Activated naive CD4-positive, alpha-beta T cell treated with anti-CD3 and anti-CD28 coated beads, Interleukin-2, amount 10 ng/mL, durations not matched to agents 7 days and 5 days (primary cell): ENCODE data around the gene CAB39L.

Source experiments
- CTCF ChIA-PET: fragments of 350-600 bp; sonication (Branson Sonifier 250); formaldehyde crosslinking; loops from one replicate; lab custom pipeline; 2021; ENCODE audit warnings: antibody characterized with exemption; lab: Charles Lee
- DNase-seq: peaks from one replicate; pipeline ENCODE4 v3.0.0-alpha.2; 2020
- H3K27ac Mint-ChIP-seq: one replicate; pipeline ENCODE4 v1.8.0; 2021; ENCODE audit warnings: mild to moderate bottlenecking, moderate library complexity, mixed read lengths
- H3K27me3 Mint-ChIP-seq: one replicate; pipeline ENCODE4 v1.8.0; 2021; ENCODE audit warnings: mild to moderate bottlenecking, mixed read lengths
- H3K36me3 Mint-ChIP-seq: one replicate; pipeline ENCODE4 v1.8.0; 2021; ENCODE audit warnings: mixed read lengths
- H3K4me1 Mint-ChIP-seq: one replicate; pipeline ENCODE4 v1.8.0; 2021; ENCODE audit warnings: mixed read lengths
- H3K4me3 Mint-ChIP-seq: one replicate; pipeline ENCODE4 v1.8.0; 2021; ENCODE audit warnings: mild to moderate bottlenecking, moderate library complexity, mixed read lengths
- H3K9me3 Mint-ChIP-seq: one replicate; pipeline ENCODE4 v1.8.0; 2021; ENCODE audit warnings: mixed read lengths

Gene CAB39L

DNA sequence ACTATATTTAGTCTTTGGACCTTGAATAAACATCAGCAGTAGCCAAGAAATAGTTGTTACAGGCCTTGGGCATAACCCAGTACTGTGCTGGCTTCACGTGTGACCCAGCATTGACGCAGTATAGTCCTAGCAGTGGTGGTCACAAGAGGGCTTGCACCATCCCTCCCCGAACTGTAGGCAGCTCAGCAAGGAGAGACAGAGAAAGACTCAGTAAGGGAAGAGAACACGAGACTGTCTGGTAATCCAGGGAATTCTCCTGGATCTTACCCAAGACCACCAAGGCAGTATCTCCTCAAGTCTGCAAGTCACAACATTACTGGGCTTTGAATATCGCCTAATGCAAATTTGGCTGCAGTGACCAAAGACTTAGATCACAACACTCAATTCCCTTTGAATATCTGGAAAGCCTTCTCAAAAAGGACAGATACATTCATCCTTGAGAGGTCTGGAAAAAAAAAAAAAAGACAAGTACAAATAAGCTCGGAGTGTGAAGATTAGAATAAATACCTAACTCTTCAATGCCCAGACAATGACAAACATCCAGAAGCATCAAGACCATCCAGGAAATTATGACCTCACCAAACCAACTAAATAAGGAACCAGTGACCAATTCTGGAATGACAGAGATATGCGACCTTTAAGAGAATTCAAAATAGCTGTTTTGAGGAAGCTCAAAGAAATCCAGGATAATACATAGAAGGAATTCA is 39.7 kb downstream of the CAB39L start:
- H3K4me3 Mint-ChIP-seq: no peak overlapping the region
- no peak overlapping the region for H3K27ac Mint-ChIP-seq
- peaks cover 3% of the 10 kb centered on the region for H3K27me3 Mint-ChIP-seq
- no peaks in the 10 kb centered on the region for H3K4me1 Mint-ChIP-seq
- DNase-seq: no peak
- CTCF ChIA-PET: interaction anchor here (0.6 kb wide), 1 partner anchor 159 kb away, joined by 3 read pairs; no protein-coding TSS in a partner anchor
- H3K36me3 Mint-ChIP-seq: no peaks in the 10 kb centered on the region
- H3K9me3 Mint-ChIP-seq: peaks cover 16% of the 10 kb centered on the region

DNA sequence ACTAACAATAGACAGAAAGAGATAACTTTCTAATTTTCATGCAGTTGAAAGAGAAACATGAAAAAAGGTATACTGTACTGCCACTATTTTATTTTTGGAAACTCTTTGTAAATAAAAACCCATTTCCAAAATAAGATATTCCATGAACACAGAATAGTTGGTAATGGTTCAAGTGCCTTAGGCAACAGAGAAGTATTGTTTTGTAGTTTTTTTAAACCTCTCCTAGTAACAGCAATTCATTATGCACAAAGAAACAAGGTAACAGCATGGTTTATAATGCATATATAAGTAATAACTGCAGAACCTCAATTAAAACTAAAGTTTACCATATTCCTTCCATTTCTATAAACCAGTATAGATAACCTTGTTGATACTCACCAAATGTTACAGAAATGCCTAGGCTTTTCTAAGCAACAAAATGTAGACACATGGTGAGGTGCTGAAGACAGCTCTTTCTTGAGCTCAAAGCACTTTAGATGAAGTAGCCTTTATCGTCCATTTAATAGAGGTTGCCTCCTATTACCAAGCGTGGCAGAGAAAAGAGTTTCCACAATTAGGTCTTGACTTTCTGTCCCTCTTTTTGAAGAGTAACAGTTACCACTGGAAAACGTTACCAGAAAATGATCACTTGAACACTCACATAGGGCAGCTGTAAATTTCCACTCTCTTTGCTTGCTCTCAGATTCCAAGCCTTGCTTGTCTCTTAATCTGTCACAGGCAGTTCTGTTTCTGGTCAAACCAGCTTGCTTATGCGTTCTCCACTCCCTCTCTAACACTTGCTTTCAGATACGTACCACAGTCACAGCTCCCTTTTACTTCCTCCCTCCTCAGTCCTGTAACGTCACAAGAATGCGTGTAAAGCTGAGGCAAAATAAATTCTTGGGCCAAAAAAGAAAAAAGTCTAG is 42.9 kb downstream of the CAB39L start:
- Mint-ChIP-seq H3K27ac (no peak overlapping the region), H3K4me3 (no peak overlapping the region), H3K27me3 (peaks cover 3% of the 10 kb centered on the region), H3K36me3 (no peaks in the 10 kb centered on the region), H3K9me3 (peaks cover 16% of the 10 kb centered on the region), H3K4me1 (no peaks in the 10 kb centered on the region)
- CTCF ChIA-PET: no interaction called here
- DNase-seq: no peak

DNA sequence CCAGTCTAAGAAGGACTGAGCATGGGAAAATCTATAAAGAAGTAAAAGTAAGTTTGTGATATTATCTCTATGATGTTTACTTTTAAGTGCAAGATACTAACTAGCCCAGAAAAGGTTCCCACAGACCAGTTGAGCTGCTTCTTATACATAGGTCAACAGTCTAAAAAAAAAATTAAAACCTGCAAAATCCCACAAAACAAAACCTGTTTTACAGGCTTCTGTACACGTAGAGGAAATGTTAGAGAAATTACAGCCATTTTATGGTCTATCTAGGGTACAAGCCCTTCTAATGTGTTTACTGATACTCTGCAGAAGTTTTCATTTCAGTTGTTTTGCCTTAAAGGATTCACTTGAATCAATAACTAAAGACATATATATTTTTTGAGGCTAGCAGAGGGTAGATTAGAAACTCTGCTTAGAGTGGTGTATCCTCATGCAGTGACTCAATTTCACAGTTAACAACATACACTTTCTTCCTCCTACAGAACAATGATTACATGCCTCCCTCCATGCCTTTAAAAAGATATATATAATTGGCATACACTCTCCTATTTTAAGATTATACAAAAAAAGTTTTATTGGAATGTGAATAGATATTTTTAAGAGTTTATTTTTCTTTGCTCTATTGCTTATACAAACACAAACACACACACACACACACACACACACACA is 43.9 kb downstream of the CAB39L start:
- Mint-ChIP-seq H3K9me3 (peaks cover 11% of the 10 kb centered on the region), H3K27ac (no peak overlapping the region), H3K4me3 (no peak overlapping the region), H3K27me3 (peaks cover 7% of the 10 kb centered on the region), H3K4me1 (no peaks in the 10 kb centered on the region), H3K36me3 (no peaks in the 10 kb centered on the region)
- CTCF ChIA-PET: no interaction called here
- DNase-seq: no peak

GRCh38 chr13:49395878-49396380 is 47.9 kb downstream of the CAB39L start:
- Mint-ChIP-seq H3K4me1 (no peaks in the 10 kb centered on the region), H3K4me3 (no peak overlapping the region), H3K27ac (no peak overlapping the region), H3K36me3 (no peaks in the 10 kb centered on the region), H3K9me3 (no peaks in the 10 kb centered on the region), H3K27me3 (peaks cover 9% of the 10 kb centered on the region)
- CTCF ChIA-PET: no interaction called here
- no peak for DNase-seq

- Mint-ChIP-seq H3K4me3 (no peak overlapping the region), H3K9me3 (no peaks in the 10 kb centered on the region), H3K36me3 (no peaks in the 10 kb centered on the region), H3K27me3 (peaks cover 9% of the 10 kb centered on the region), H3K27ac (no peak overlapping the region), H3K4me1 (no peaks in the 10 kb centered on the region)
- DNase-seq: no peak
- CTCF ChIA-PET: no interaction called here
These were observed 48.4 kb downstream of the CAB39L start for GRCh38 chr13:49395451-49395865.

DNA sequence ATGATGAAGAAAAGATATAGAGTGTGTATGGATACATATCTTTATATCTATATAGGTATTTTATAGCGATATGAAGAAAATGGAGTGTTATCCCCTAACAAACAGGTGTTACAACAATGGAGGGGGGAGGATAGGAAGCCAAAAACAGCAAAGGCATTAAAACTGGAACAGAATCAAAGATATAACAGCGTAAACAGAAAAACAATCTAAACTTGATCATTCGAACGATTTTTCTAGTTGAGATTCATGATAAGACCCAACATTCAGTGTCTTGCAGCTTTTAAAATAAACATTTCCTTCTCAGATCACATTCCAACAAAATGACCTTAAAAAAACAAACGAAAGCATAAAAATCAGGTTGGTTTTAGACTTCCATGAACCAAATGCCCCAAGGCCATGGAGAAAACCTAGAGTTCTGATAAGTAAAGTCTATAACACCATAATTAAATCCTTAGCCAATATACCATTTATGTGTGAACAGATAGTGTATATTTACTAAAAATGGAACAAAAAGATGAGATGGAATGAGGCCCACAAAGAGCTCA is 55.7 kb downstream of the CAB39L start:
- no peaks in the 10 kb centered on the region for H3K9me3 Mint-ChIP-seq
- CTCF ChIA-PET: no interaction called here
- peaks cover 8% of the 10 kb centered on the region for H3K27me3 Mint-ChIP-seq
- no peak overlapping the region for H3K4me3 Mint-ChIP-seq
- H3K27ac Mint-ChIP-seq: no peak overlapping the region
- no peak for DNase-seq
- no peaks in the 10 kb centered on the region for H3K4me1 Mint-ChIP-seq
- no peaks in the 10 kb centered on the region for H3K36me3 Mint-ChIP-seq

GRCh38 chr13:49386664-49387063 is 57.2 kb downstream of the CAB39L start:
- no peaks in the 10 kb centered on the region for H3K36me3 Mint-ChIP-seq
- CTCF ChIA-PET: no interaction called here
- no peak overlapping the region for H3K27ac Mint-ChIP-seq
- no peak overlapping the region for H3K4me3 Mint-ChIP-seq
- no peaks in the 10 kb centered on the region for H3K9me3 Mint-ChIP-seq
- no peaks in the 10 kb centered on the region for H3K4me1 Mint-ChIP-seq
- no peak for DNase-seq
- peaks cover 3% of the 10 kb centered on the region for H3K27me3 Mint-ChIP-seq

DNA sequence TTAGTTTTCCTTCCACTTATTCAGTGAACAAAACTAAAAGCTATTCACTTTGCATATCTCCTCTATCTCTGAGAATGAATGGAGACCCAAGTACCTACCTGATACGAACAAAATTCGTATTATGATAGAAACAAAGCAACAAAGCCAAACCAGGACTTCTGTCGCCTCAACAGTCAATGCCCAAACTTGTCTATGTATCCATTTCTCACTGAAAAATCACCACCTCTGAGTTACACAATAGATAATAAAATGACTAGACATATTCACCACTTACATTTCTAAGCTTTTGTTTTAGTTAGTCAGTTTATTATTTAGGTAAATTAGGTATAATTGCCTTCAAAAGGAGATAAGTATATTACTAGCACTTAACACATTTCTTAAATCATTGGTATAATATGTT is 67.7 kb downstream of the CAB39L start:
- no peak overlapping the region for H3K27ac Mint-ChIP-seq
- CTCF ChIA-PET: no interaction called here
- no peak overlapping the region for H3K4me3 Mint-ChIP-seq
- no peaks in the 10 kb centered on the region for H3K9me3 Mint-ChIP-seq
- H3K36me3 Mint-ChIP-seq: no peaks in the 10 kb centered on the region
- DNase-seq: no peak
- peaks cover 4% of the 10 kb centered on the region for H3K27me3 Mint-ChIP-seq
- peaks cover 15% of the 10 kb centered on the region for H3K4me1 Mint-ChIP-seq

DNA sequence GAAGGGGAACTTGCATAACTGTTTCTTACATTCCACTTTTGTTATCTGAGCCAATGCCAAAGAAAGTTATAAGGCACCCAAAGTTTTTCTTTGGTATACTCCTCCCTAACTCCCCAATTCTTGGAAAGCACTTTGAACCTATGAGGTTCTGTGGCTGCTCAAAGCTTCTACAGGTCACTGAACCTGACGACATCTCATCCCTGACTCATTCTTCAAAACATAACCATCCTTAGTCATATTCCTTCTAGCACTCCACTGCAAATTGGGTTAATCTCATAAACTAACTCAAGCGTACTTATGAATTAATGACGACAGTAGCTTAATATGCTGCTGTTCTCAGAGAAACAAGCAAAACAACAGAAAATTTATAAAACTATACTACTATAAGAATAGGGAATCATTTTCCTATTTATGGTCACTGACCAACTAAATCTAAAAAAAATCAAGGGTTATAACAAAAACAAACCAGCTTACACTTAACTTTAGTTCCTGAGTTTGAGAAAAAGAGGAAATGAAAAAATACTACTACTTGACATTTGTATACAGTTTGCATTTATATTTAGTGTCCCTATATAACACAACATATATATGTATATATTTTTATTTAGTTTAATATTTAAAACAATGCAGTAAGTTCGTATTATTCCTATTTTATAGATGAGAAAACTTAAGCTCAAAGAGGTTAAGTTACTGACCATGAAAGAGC is 69.1 kb downstream of the CAB39L start:
- H3K4me1 Mint-ChIP-seq: peaks cover 15% of the 10 kb centered on the region
- H3K27me3 Mint-ChIP-seq: peaks cover 4% of the 10 kb centered on the region
- no peak overlapping the region for H3K27ac Mint-ChIP-seq
- CTCF ChIA-PET: no interaction called here
- no peaks in the 10 kb centered on the region for H3K9me3 Mint-ChIP-seq
- DNase-seq: no peak
- H3K36me3 Mint-ChIP-seq: no peaks in the 10 kb centered on the region
- no peak overlapping the region for H3K4me3 Mint-ChIP-seq

DNA sequence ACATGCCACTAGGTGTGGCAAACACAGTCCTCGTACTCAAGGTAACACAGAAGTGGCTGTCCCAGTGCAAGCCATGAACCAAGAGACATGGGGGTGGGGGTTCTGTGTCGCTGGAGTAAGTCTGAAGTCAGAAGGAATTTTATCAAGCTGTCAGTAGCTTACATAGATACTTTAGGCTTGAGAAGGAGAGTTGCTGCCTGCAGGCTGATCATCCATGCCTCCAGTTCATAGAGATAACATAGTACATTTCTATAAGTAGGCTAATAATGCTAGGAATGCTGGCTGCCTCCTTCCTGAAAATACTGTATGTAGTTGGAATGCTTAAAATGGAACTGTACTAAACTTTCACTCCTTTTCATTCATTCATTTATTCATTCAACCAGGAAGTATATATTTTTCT is 70.1 kb downstream of the CAB39L start:
- CTCF ChIA-PET: no interaction called here
- Mint-ChIP-seq H3K9me3 (no peaks in the 10 kb centered on the region), H3K36me3 (no peaks in the 10 kb centered on the region), H3K4me1 (peaks cover 15% of the 10 kb centered on the region), H3K27me3 (peaks cover 4% of the 10 kb centered on the region), H3K27ac (no peak overlapping the region), H3K4me3 (no peak overlapping the region)
- no peak for DNase-seq

DNA sequence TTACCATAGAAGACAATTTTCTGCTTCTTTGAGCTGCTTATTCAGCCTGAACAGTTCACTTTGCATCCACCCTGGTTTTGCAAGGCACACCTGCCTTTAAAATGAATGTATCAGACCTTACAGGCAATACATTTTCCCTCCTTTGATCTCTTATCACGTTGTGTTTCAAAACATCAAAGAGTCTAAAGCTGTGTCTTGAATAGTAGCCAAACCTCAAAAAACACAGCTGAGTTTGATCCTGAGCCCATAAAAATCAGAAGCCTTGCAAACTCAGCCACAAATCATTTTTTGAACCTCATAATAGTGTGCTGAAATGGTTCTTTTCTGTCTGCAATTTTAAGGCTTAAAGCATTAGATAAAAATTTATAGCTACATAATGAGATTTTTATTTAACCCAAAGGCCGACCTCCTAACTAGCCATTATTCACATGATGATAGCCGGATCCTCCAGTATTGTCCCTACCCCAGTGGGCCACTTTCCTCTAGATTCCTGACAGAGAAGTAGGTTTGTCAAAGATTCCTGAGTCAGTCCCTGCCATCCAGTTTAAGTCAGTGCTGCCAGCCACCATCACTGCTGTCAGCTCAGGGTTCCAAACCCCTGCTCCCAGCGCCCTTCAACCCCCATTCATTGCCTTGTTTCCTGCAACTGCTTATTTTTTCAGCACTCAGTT is 71.8 kb downstream of the CAB39L start:
- Mint-ChIP-seq H3K4me3 (no peak overlapping the region), H3K4me1 (peaks cover 15% of the 10 kb centered on the region), H3K36me3 (no peaks in the 10 kb centered on the region), H3K27me3 (peaks cover 4% of the 10 kb centered on the region), H3K27ac (no peak overlapping the region), H3K9me3 (no peaks in the 10 kb centered on the region)
- DNase-seq: no peak
- CTCF ChIA-PET: interaction anchor here (0.6 kb wide), 1 partner anchor 66 kb away, joined by 3 read pairs; no protein-coding TSS in a partner anchor

GRCh38 chr13:49370371-49370770 is 73.5 kb downstream of the CAB39L start:
- H3K27me3 Mint-ChIP-seq: peaks cover 4% of the 10 kb centered on the region
- H3K27ac Mint-ChIP-seq: no peak overlapping the region
- CTCF ChIA-PET: interaction anchor here (0.8 kb wide), 1 partner anchor 237 kb away, joined by 3 read pairs; no protein-coding TSS in a partner anchor
- H3K4me3 Mint-ChIP-seq: no peak overlapping the region
- no peaks in the 10 kb centered on the region for H3K9me3 Mint-ChIP-seq
- no peaks in the 10 kb centered on the region for H3K36me3 Mint-ChIP-seq
- no peak for DNase-seq
- H3K4me1 Mint-ChIP-seq: peaks cover 15% of the 10 kb centered on the region

DNA sequence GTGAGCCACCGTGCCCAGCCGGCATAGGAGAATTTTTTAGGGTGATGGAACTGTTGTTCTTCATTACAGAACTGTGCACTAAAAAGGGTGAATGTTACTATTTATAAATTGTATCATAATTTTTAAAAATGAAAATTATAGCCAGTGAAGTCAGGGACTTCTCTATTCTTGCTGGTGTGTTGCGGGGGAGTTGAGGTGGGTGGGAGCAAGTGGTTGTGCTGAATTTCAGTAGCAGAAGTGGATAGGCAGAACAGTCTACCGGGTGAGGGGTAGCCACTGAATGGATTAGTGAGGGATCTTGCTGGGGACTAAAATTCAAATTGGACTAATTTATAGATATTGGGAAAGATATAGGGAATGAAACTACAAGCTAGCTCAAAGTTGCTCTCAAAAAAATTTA is 74.0 kb downstream of the CAB39L start:
- H3K9me3 Mint-ChIP-seq: no peaks in the 10 kb centered on the region
- H3K4me3 Mint-ChIP-seq: no peak overlapping the region
- no peak overlapping the region for H3K27ac Mint-ChIP-seq
- H3K4me1 Mint-ChIP-seq: peaks cover 15% of the 10 kb centered on the region
- peaks cover 4% of the 10 kb centered on the region for H3K27me3 Mint-ChIP-seq
- CTCF ChIA-PET: no interaction called here
- no peak for DNase-seq
- H3K36me3 Mint-ChIP-seq: no peaks in the 10 kb centered on the region
